OCI-LY3 (cell line): ENCODE measurements around the gene SPNS3.

Experiments used
- H2AFZ ChIP-seq: fragments of 200-600, 300-600 bp; shearing (Covaris generic); 2 replicates; pipeline ENCODE4 v1.6.0; 2014; ENCODE audit warnings: antibody characterized with exemption, low read depth, low read length
- H3K27ac ChIP-seq: fragments of 200-600, 300-600 bp; sonication (generic); 2 replicates; pipeline ENCODE4 v1.5.1; 2014; ENCODE audit warnings: mild to moderate bottlenecking, low read length, moderate library complexity, mixed read lengths
- H3K27me3 ChIP-seq: fragments of 200-600, 300-600 bp; sonication (generic); 2 replicates; pipeline ENCODE4 v1.6.1; 2014; ENCODE audit warnings: low read depth, low read length, mixed read lengths
- H3K36me3 ChIP-seq: fragments of 200-600, 300-600 bp; sonication (generic); replicated peaks from 2 replicates; pipeline ENCODE3; 2014; ENCODE audit warnings: low read depth, low read length, mixed read lengths
- H3K4me1 ChIP-seq: fragments of 300-600, 200-600 bp; sonication (generic); 2 replicates; pipeline ENCODE4 v1.6.1; 2014; ENCODE audit warnings: low read length, mixed read lengths
- H3K4me2 ChIP-seq: fragments of 200-600, 300-600 bp; sonication (generic); 2 replicates; pipeline ENCODE4 v1.6.1; 2014; ENCODE audit warnings: low read length, mixed read lengths
- H3K4me3 ChIP-seq: fragments of 300-600, 200-600 bp; sonication (generic); 2 replicates; pipeline ENCODE4 v1.5.1; 2014; ENCODE audit warnings: antibody characterized with exemption, mild to moderate bottlenecking, low read length, moderate library complexity
- H3K79me2 ChIP-seq: fragments of 300-600, 200-600 bp; shearing (Covaris generic); 2 replicates; pipeline ENCODE4 v1.6.1; 2014; ENCODE audit warnings: mild to moderate bottlenecking, low read length, mixed read lengths
- H3K9ac ChIP-seq: fragments of 300-600, 200-600 bp; shearing (Covaris generic); 2 replicates; pipeline ENCODE4 v1.6.0; 2014; ENCODE audit warnings: mild to moderate bottlenecking, low read length, moderate library complexity
- H3K9me3 ChIP-seq: fragments of 200-600, 300-600 bp; shearing (Covaris generic); 2 replicates; pipeline ENCODE4 v1.6.1; 2014; ENCODE audit warnings: low read length, mixed read lengths; ENCODE audit not compliant: insufficient read depth
- H4K20me1 ChIP-seq: fragments of 200-600, 300-600 bp; sonication (generic); 2 replicates; pipeline ENCODE4 v1.6.1; 2016; ENCODE audit warnings: low read length, mixed read lengths; ENCODE audit not compliant: insufficient read depth
- EZH2phosphoT487 ChIP-seq: fragments of 200-600 bp; shearing (Covaris generic); IDR thresholded peaks from 2 replicates; pipeline ENCODE4 v1.6.1; 2018; ENCODE audit warnings: antibody characterized with exemption, mixed run types, low read depth
- TF ChIP-seq, protein P1 (sequence below): fragments of 200-600, 300-600 bp; sonication (generic); IDR thresholded peaks from 2 replicates; pipeline ENCODE4 v1.5.1; 2014; ENCODE audit warnings: antibody characterized with exemption, low read length, low read depth

Gene SPNS3

DNA sequence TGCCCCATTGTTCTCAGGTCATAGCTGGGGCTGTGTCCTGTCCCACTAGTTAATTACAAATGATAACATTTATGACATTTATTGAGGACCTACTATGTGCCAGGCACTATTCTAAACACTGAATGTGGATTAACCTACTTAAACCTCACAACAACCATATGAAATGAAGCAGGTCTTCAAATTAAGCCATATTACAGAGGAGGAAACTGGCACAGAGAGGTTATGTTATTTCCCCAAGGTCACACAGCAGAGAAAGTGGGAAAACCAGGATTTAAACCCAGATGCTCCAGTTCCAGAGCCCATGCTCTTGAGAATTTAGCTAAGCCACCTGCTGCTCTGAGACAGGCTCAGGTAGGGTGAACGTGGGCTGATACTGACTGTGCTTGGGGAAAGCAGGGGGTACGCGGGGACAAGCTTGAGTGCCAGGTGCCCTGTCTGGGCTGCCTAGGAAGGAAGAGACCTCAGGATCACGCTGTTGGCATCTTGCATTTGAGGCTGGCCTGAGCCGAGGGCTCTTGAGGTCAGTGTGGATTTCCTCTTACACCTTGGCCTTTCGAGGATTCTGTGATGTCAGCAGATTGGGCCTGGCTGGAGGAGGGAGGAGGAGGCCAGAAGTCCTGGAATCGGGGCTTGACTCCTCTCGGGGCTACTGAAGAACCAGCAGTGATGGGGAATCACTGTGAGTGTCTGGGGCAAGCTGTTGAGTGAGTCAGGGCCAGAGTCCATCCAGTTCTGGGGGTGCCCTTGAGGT is 73.8 kb downstream of the SPNS3 start:
- Histone ChIP-seq H3K9me3 (no peaks in the 10 kb centered on the region), H3K36me3 (no peaks in the 10 kb centered on the region), H4K20me1 (no peaks in the 10 kb centered on the region), H3K27me3 (no peaks in the 10 kb centered on the region), H2AFZ (no peak overlapping the region), H3K4me2 (no peak overlapping the region), H3K9ac (no peak overlapping the region), H3K4me1 (peaks cover 6% of the 10 kb centered on the region; the same call in 1 of the 2 replicates), H3K4me3 (no peak overlapping the region), H3K79me2 (no peaks in the 10 kb centered on the region), H3K27ac (no peak overlapping the region)
- TF ChIP-seq, protein P1, sequence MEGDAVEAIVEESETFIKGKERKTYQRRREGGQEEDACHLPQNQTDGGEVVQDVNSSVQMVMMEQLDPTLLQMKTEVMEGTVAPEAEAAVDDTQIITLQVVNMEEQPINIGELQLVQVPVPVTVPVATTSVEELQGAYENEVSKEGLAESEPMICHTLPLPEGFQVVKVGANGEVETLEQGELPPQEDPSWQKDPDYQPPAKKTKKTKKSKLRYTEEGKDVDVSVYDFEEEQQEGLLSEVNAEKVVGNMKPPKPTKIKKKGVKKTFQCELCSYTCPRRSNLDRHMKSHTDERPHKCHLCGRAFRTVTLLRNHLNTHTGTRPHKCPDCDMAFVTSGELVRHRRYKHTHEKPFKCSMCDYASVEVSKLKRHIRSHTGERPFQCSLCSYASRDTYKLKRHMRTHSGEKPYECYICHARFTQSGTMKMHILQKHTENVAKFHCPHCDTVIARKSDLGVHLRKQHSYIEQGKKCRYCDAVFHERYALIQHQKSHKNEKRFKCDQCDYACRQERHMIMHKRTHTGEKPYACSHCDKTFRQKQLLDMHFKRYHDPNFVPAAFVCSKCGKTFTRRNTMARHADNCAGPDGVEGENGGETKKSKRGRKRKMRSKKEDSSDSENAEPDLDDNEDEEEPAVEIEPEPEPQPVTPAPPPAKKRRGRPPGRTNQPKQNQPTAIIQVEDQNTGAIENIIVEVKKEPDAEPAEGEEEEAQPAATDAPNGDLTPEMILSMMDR: no peak
- no peak for TF ChIP-seq EZH2phosphoT487

DNA sequence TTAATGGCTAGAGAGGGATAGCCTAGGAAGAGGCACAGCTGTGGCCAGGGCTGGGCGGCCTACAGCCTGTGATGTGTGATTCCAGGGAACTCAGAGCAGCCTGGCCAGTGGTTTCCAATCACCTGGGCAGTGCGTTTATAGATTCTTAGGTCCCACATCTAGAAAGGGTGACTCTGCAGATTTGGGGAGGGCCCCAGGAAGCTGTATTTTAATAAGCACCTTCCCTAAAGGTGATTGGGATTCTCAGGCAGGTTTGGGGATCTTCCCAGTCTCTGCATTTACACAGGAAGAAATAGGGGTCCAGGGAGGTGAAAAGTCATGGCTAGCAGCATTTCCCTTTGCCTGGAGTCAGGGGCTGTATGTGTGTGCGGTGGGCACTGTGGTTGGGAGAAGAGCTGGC is 74.5 kb downstream of the SPNS3 start:
- H3K4me2 ChIP-seq: no peak overlapping the region
- H3K4me3 ChIP-seq: no peak overlapping the region
- H3K27ac ChIP-seq: no peak overlapping the region
- no peaks in the 10 kb centered on the region for H3K79me2 ChIP-seq
- H4K20me1 ChIP-seq: no peaks in the 10 kb centered on the region
- no peak overlapping the region for H2AFZ ChIP-seq
- no peak overlapping the region for H3K9ac ChIP-seq
- H3K36me3 ChIP-seq: no peaks in the 10 kb centered on the region
- TF ChIP-seq EZH2phosphoT487: no peak
- TF ChIP-seq, protein P1: no peak
- no peaks in the 10 kb centered on the region for H3K27me3 ChIP-seq
- H3K9me3 ChIP-seq: no peaks in the 10 kb centered on the region
- peaks cover 6% of the 10 kb centered on the region; the same call in 1 of the 2 replicates for H3K4me1 ChIP-seq

DNA sequence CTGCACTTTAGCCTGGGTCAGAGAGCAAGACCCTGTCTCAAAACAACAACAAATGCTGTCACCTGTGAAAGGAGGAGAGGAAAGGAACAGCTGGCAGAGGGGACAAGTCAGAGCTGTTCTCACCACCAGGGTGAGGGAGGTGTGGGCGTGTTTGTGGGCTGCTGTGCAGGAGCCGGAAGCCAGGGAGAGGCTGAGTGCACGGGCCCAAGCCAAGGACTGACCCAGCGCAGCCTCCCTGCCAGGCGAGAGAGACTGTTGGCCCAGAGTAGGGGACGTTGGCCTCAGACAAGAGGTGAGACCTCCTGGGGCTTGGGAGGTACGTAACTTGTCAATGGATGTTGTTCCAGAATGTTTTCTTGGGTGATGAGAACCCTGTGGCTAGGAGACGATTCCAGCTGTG is 75.7 kb downstream of the SPNS3 start:
- H4K20me1 ChIP-seq: no peaks in the 10 kb centered on the region
- H3K79me2 ChIP-seq: no peaks in the 10 kb centered on the region
- H2AFZ ChIP-seq: no peak overlapping the region
- H3K36me3 ChIP-seq: no peaks in the 10 kb centered on the region
- H3K9me3 ChIP-seq: no peaks in the 10 kb centered on the region
- H3K4me2 ChIP-seq: no peak overlapping the region
- no peaks in the 10 kb centered on the region for H3K27me3 ChIP-seq
- no peak overlapping the region for H3K9ac ChIP-seq
- TF ChIP-seq EZH2phosphoT487: no peak
- TF ChIP-seq, protein P1: no peak
- H3K4me1 ChIP-seq: peaks cover 6% of the 10 kb centered on the region; the same call in 1 of the 2 replicates
- no peak overlapping the region for H3K4me3 ChIP-seq
- no peak overlapping the region for H3K27ac ChIP-seq

DNA sequence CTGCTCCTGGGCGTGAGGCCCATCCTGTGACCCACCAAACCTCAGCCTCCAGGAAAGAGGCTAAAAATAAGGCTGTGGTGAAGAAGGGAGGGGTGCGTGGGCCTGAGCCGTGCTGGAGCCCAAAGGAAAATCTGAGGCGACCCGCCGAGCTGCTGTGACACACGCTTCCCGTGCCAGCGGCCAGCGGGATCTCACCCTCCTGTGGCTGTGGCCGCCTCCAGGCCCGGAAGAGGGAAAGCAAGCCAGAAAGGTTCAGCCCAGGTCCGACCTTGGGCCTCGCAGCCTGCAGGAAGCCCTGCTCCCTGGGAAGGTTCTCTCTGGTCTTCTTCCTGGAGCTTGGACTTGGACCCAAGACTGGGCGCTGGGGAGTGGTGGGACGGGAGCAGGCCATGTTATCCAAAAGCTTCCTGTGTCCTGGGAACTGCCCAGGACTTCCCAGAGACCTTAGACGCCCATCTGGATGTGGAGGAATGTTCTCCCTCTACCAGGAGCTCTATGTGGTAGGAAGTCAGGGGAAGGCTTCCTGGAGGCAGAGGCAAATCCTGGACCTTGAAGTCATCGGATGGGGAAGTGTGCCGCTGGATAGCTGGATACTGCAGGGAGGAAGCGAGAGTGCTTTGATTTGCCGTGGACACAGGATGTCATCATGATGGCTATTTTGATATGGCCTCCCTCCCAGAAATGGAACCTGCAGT is 76.3 kb downstream of the SPNS3 start:
- H3K36me3 ChIP-seq: no peaks in the 10 kb centered on the region
- no peak overlapping the region for H3K9ac ChIP-seq

More for the DNA sequence above, 76.3 kb downstream of the SPNS3 start:
- Histone ChIP-seq H3K4me2 (no peak overlapping the region), H3K27ac (no peak overlapping the region), H3K9me3 (no peaks in the 10 kb centered on the region), H2AFZ (no peak overlapping the region), H4K20me1 (no peaks in the 10 kb centered on the region), H3K4me1 (peaks cover 6% of the 10 kb centered on the region; the same call in 1 of the 2 replicates), H3K4me3 (no peak overlapping the region), H3K79me2 (no peaks in the 10 kb centered on the region), H3K27me3 (no peaks in the 10 kb centered on the region)
- TF ChIP-seq, protein P1: no peak
- TF ChIP-seq EZH2phosphoT487: no peak
